Memory B cell (primary cell): ENCODE results near the gene SIVA1.

ENCODE experiments used
- ATAC-seq: fragments of 150-1000 bp; cut with Tn5 transposase; 2 replicates; pipeline ENCODE4 v1.10.0; 2021; ENCODE audit warnings: low read depth, mild to moderate bottlenecking, moderate library complexity
- DNase-seq, 2 donors: peaks; one replicate each; pipeline ENCODE4 v3.0.0; 2022; ENCODE audit warnings: low spot score in 2 of 2
- H3K27ac Mint-ChIP-seq: one replicate; pipeline ENCODE4 v1.8.0; 2022; ENCODE audit warnings: mild to moderate bottlenecking, moderate library complexity, mixed read lengths
- H3K27me3 Mint-ChIP-seq: one replicate; pipeline ENCODE4 v1.8.0; 2022; ENCODE audit warnings: mixed read lengths
- H3K36me3 Mint-ChIP-seq: one replicate; pipeline ENCODE4 v1.8.0; 2022; ENCODE audit warnings: mild to moderate bottlenecking, mixed read lengths
- H3K4me1 Mint-ChIP-seq: one replicate; pipeline ENCODE4 v1.8.0; 2022; ENCODE audit warnings: mixed read lengths
- H3K4me3 Mint-ChIP-seq: one replicate; pipeline ENCODE4 v1.8.0; 2022; ENCODE audit warnings: mild to moderate bottlenecking, moderate library complexity, mixed read lengths
- H3K9me3 Mint-ChIP-seq: one replicate; pipeline ENCODE4 v1.8.0; 2022; ENCODE audit warnings: mixed read lengths

The SIVA1 gene

DNA sequence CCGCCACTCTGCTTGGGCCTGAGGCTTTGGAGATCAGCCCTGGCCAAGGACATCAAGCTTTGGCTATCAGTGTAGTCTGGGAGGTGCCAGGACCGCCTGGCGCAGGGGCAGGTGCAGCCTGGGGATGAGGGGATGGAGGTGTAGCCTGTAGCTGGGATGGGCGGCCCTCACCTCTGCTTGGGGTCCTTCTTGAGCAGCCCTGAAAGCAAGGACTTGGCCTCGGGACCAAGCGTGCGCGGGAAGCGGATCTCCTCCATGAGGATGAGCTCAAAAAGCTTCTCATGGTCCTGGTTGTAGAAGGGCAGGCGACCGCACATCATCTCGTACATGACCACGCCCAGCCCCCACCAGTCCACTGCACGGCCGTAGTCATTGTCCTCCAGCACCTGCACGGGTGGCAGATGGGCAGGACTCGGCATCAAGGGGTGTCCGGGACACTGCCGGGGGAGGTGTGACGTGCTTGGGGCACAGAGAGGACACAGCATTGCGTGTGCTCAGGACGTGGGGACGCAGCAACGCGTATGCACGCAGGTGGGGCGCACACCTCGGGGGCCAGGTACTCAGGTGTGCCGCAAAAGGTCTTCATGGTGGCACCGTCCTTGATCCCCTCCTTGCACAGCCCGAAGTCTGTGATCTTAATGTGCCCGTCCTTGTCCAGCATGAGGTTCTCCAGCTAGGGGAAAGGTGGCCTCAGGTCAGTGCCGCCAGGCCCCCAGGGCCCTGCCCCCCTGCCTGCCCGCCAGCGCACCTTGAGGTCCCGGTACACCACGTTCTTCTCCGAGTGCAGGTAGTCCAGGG lies 20.0 kb downstream of the SIVA1 start:
- H3K4me1 Mint-ChIP-seq: peaks cover 3% of the 10 kb centered on the region
- peaks cover 17% of the 10 kb centered on the region for H3K36me3 Mint-ChIP-seq
- H3K9me3 Mint-ChIP-seq: no peaks in the 10 kb centered on the region
- ATAC-seq (no peak), DNase-seq (no peak)
- no peak overlapping the region for H3K4me3 Mint-ChIP-seq
- no peak overlapping the region for H3K27ac Mint-ChIP-seq
- no peaks in the 10 kb centered on the region for H3K27me3 Mint-ChIP-seq

DNA sequence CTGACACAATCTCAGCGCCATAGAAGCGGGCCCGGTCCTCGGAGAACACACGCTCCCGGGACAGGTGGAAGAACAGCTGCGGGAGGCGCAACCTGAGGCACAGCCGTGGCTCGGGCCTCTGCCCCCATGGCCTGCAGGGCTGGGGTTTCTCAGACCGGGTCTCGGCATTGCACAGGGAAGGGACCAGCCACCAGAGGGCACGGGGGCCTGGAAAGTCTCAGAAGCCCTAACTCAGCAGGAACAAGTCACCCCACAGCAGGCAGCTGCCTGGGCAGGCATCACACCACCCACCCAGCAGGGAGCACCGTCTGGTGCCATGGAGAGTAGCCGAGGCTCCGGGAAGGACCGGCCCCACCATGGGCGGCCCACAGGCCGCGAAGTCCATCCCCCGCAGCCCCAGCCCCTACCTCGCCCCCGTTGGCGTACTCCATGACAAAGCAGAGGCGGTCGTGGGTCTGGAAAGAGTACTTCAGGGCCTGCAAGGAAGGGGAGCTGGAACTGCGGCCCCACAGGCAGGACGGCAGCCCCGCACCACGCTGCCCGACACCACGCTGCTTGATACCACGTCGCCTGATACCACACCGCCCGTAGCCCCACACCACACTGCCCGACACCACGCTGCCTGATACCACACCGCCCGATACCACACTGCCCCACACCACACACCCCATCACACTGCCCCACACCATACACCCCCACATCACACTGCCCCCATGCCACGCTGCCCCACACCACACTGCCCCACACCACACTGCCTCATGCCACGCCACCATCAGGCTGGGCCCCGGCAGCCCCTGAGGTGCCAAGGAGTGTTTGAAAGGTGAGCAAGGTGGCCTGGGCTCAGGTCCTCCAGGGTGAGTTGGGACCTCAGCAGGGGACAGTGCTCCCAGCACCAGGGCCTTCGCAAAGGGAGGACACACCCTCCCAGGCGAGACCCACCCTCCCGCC lies 20.8 kb downstream of the SIVA1 start:
- no peaks in the 10 kb centered on the region for H3K27me3 Mint-ChIP-seq
- H3K4me1 Mint-ChIP-seq: peaks cover 1% of the 10 kb centered on the region
- H3K36me3 Mint-ChIP-seq: peaks cover 17% of the 10 kb centered on the region
- no peak for DNase-seq
- no peaks in the 10 kb centered on the region for H3K9me3 Mint-ChIP-seq
- H3K27ac Mint-ChIP-seq: no peak overlapping the region
- no peak overlapping the region for H3K4me3 Mint-ChIP-seq
- no peak for ATAC-seq

DNA sequence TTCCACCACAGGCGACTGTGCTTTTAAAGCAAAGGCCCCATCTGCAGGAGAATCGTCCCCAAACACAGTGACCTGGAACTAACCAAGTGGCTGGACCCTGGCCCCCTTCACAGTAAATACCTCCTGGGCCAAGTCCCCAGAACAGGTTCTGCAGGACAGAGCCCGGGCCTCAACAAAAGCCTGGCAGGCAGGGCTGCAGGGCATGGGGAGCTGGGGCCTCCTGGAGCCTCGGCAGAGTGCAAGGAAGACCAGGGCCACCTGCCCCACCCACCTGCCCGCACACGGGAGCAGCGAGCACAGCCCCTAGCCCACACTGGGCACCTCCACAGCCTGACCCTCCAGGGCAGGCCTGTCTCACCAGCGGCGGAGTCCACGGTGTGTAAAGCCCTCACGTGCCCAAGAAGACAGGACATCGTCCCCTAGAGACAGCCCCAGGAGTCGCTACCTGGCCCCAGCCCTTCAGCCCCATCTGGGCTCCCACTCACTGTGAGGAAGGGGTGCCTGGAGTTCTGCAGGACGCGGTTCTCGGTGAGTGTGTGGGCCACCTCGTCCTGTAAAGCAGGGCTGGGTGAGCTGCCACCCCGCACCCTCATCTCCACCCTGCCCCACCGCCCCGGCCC lies 21.6 kb downstream of the SIVA1 start:
- Mint-ChIP-seq H3K27ac (no peak overlapping the region), H3K36me3 (peaks cover 17% of the 10 kb centered on the region), H3K4me1 (no peaks in the 10 kb centered on the region), H3K9me3 (no peaks in the 10 kb centered on the region), H3K27me3 (no peaks in the 10 kb centered on the region), H3K4me3 (no peak overlapping the region)
- DNase-seq (no peak), ATAC-seq (no peak)

DNA sequence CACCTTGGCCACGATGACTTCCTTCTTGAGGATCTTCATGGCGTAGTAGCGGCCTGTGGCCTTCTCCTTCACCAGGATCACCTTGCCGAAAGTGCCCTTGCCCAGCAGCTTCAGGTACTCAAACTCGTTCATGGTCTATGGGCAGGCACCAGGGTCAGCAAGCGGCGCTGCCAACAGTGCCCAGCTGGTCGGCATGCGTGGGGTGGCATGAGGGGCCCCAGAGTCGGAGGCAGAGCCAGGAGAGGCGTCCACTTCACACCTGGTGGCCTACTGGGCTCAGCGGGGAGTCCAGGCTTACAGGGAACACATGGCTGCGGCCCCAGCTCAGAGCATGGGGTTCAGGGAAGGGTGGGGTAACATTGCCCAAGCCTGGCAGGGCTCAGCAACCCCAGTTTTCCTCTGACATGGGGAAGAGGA lies 22.1 kb downstream of the SIVA1 start:
- H3K4me1 Mint-ChIP-seq: no peaks in the 10 kb centered on the region
- DNase-seq: no peak
- H3K9me3 Mint-ChIP-seq: no peaks in the 10 kb centered on the region
- H3K4me3 Mint-ChIP-seq: no peak overlapping the region
- no peak for ATAC-seq
- no peak overlapping the region for H3K27ac Mint-ChIP-seq
- no peaks in the 10 kb centered on the region for H3K27me3 Mint-ChIP-seq
- H3K36me3 Mint-ChIP-seq: peaks cover 17% of the 10 kb centered on the region

DNA sequence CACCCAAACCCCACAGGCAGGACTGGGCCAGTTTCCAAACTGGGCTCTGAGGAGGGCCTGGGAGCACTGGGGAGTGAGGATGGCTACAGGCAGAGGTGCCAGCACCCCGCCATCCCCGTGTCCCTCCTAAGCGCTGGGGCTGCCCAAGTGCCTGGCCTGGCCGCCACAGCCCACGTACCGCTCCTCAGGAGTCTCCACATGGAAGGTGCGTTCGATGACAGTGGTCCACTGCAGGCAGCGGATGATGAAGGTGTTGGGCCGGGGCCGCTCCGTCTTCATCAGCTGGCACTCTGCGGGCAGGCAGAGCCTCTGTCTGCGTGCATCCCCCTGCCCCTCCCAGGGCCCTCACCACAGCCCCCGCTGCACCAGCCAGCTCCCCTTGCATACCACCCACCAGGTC lies 23.5 kb downstream of the SIVA1 start:
- Mint-ChIP-seq H3K27me3 (no peaks in the 10 kb centered on the region), H3K27ac (no peak overlapping the region), H3K4me1 (no peaks in the 10 kb centered on the region), H3K4me3 (no peak overlapping the region), H3K9me3 (no peaks in the 10 kb centered on the region), H3K36me3 (peaks cover 10% of the 10 kb centered on the region)
- ATAC-seq: no peak
- no peak for DNase-seq

DNA sequence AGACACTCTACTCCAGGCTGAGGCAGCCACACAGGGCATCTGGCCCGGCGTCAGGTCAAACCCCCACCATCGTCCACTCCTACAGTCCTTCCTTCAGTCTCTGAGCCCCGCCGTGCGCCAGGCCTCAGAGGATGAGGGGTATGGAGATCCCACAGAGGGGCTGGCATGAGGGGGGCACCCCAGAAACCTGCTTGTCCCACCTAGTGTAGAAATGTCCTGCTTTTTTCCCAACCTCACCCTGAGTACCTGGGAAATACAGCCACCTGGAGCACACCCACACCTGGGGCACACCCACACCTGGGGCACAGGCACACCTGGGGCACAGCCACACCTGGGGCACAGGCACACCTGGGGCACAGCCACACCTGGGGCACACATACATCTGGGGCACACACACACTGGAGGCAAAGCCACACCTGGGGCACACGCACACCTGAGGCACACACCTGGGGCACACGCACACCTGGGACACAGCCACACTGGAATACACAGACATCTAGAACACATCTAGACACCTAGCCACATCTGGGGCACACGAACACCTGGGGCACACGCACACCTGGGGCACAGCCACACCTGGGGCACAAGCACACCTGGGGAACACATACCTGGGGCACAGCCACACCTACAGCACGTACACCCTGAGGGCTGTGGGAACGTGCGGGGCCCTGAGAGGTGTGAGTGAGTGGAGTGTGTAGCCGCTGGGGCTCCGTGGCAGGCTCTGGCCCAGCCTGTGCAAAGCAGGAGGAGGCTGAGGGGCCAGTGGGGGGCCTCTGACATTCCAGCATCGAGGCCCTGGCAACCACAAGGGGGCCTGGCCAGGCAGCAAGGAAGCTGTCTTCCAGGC lies 24.2 kb downstream of the SIVA1 start:
- peaks cover 5% of the 10 kb centered on the region for H3K36me3 Mint-ChIP-seq
- H3K4me3 Mint-ChIP-seq: no peak overlapping the region

DNA sequence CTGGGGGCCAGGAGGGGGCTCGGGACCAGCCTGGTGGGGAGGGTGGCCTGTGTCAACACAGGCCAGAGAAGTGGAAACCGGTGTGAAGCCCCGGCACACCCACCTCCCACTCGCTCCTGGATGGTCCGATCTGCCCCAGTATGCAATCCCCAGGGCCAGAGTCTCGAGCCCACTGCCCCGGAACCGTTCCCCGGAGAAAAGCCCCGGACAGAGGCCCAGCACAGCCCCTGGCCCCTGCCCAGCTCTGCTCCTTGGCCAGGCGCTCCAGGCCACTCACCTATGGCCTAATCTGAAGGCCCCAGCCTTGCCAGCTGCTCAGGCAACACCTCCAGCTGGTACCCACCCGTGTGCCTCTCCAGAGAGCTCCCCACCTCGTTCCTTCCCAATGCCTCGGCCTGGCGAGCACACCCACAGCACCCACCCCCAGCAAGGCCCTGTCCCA lies 24.9 kb downstream of the SIVA1 start:
- Mint-ChIP-seq H3K27ac (no peak overlapping the region), H3K4me3 (no peak overlapping the region)
- ATAC-seq: no peak

More for the DNA sequence above, 24.2 kb downstream of the SIVA1 start:
- DNase-seq (no peak), ATAC-seq (no peak)
- Mint-ChIP-seq H3K4me1 (no peaks in the 10 kb centered on the region), H3K27me3 (no peaks in the 10 kb centered on the region), H3K9me3 (no peaks in the 10 kb centered on the region), H3K27ac (no peak overlapping the region)

DNA sequence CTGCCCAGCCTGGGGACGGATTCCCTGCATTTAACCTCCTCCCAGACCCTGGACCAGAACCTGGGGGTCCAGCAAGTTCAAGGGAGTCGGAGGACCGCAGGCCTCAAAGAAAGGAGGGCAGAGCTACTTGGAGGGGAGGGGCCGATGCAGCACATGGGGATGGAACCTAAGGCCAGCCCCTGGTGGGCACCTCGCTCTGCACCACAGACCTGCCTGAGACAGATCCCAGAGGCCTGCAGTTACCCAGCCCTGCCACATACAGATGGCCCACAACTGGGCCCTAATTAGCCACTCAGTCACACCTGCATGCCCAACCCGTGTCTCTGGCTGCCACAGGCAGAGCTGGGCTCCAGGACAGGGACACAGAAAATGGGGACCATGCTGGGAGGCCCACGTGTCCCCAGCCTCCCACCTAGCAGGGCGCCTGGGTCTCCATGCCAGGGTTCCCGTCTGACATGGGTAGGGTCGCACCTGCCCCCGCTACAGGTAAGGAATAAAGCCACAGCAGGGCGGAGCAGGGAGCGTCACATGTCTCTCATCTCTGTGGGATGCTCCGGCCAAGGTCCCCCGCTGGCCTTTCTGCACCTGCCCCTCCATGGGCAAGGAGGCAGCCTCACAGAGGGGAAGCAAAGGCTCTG lies 25.9 kb downstream of the SIVA1 start:
- no peaks in the 10 kb centered on the region for H3K4me1 Mint-ChIP-seq
- no peak for ATAC-seq

More for the DNA sequence above, 24.9 kb downstream of the SIVA1 start:
- Mint-ChIP-seq H3K9me3 (no peaks in the 10 kb centered on the region), H3K4me1 (no peaks in the 10 kb centered on the region), H3K27me3 (no peaks in the 10 kb centered on the region), H3K36me3 (peaks cover 3% of the 10 kb centered on the region)
- DNase-seq: no peak

DNA sequence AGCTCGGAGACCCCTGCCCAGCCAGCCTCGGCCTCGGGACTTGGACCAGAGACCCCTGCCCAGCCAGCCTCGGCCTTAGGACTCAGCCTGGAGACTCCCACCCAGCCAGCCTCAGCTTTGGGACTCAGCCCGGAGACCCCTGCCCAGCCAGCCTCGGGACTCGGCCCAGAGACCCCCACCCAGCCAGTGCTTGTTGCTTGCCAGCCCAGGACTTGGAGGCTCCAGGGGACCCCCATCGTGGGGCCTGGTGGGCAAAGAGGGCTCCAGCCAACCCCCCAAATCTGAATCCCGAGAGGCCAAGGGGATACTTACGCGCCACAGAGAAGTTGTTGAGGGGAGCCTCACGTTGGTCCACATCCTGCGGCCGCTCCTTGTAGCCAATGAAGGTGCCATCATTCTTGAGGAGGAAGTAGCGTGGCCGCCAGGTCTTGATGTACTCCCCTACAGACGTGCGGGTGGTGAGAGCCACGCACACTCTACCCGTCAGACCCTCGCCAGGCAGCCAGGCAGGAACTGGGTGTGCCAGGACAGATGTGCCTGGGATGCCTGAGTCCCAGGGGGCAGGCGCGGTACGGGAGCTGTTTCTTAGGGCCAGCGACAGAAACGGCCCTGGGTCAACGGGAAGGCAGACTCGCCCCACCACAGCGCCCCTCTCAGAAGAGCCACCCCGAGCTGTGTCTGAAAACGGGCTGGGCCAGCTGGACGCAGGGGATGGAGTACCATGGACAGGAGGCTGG lies 27.0 kb downstream of the SIVA1 start:
- ATAC-seq (no peak), DNase-seq (no peak)
- no peaks in the 10 kb centered on the region for H3K9me3 Mint-ChIP-seq
- no peaks in the 10 kb centered on the region for H3K4me1 Mint-ChIP-seq
- no peaks in the 10 kb centered on the region for H3K27me3 Mint-ChIP-seq
- no peak overlapping the region for H3K27ac Mint-ChIP-seq
- no peak overlapping the region for H3K4me3 Mint-ChIP-seq
- H3K36me3 Mint-ChIP-seq: peaks cover 1% of the 10 kb centered on the region

More for the DNA sequence above, 25.9 kb downstream of the SIVA1 start:
- DNase-seq: no peak
- Mint-ChIP-seq H3K4me3 (no peak overlapping the region), H3K27ac (no peak overlapping the region), H3K27me3 (no peaks in the 10 kb centered on the region), H3K9me3 (no peaks in the 10 kb centered on the region), H3K36me3 (peaks cover 1% of the 10 kb centered on the region)

DNA sequence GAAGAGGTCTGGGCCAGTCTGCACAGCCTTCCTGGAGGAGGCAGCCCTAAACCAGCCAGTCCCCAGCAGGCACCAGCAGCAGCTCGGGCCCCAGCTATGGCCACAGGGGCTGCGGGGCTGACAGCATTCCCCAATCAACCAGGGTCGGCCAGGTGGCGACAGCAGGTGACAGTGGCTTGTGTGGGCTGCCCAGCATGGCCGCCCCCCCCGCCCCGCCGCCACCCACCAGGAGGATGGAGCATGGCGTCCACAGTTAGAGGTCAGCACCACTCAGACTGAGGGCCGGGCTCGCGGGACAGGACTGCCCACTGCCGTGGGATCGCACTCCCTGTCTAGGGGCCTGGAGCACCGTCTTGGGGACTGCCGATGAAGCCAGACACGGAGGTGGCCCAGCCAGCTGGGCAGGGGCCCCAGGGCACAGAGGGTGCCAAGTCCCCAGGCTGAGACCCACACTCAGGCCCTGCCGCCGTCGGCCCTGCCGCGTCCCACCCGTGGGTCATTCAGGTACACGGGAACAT lies 27.6 kb downstream of the SIVA1 start:
- peaks cover 1% of the 10 kb centered on the region for H3K36me3 Mint-ChIP-seq
- H3K27me3 Mint-ChIP-seq: no peaks in the 10 kb centered on the region
- no peak for ATAC-seq
- no peaks in the 10 kb centered on the region for H3K4me1 Mint-ChIP-seq
- DNase-seq: no peak
- H3K9me3 Mint-ChIP-seq: no peaks in the 10 kb centered on the region
- no peak overlapping the region for H3K4me3 Mint-ChIP-seq
- H3K27ac Mint-ChIP-seq: no peak overlapping the region

DNA sequence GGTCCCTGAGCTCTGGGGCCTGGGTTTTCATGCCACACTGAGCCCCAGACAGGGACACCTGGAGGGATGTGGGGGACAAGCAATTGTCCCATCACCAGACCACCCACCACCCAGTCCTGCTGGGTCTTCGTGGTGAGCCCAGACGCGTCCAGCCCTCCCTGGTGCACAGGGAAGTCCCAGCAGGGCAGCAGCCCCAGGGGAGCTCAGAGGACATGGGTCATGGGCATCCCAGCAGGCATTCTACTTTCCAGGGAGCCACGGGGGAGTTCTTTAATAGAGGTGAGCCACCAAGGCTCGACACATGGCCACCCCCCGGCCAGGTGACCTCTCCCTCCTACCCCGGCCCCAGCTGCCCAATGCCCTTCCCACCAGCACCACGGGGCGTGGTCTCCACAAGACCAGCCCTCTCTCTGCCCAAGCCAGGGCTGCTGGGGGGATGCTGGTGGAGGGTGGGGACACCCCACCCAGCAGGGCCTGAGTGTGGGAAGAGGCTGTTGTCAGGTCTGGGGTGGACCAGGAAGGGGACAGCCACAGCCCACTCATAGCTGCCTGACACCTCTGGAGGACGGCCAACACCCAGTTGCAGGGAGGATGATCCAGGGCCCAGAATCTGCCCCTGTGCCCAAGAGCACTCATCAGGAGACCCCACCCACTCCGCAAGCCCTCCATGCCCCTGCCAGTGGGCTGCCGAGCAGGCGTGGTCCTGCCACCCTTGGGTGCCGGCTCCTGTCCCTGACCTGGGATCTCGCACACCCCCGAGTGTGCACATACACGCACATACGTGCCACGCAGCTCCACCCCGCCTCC lies 28.5 kb downstream of the SIVA1 start:
- Mint-ChIP-seq H3K27me3 (no peaks in the 10 kb centered on the region), H3K4me1 (no peaks in the 10 kb centered on the region), H3K36me3 (peaks cover 1% of the 10 kb centered on the region), H3K9me3 (no peaks in the 10 kb centered on the region), H3K27ac (no peak overlapping the region), H3K4me3 (no peak overlapping the region)
- DNase-seq (no peak), ATAC-seq (no peak)
